HG02642 (cell line): ENCODE data around the gene CDC73.
"Not testable (repeated sequence)": the region's sequence is repeated elsewhere in the genome, so short reads cannot be mapped to it uniquely, and the experiment has no call there.

Experiments
- ATAC-seq: cut with Tn5 transposase; IDR thresholded peaks from one replicate; pipeline ENCODE4 v1.9.1; 2021; ENCODE audit warnings: mild to moderate bottlenecking; ENCODE audit not compliant: unreplicated experiment, poor library complexity

Gene CDC73

DNA sequence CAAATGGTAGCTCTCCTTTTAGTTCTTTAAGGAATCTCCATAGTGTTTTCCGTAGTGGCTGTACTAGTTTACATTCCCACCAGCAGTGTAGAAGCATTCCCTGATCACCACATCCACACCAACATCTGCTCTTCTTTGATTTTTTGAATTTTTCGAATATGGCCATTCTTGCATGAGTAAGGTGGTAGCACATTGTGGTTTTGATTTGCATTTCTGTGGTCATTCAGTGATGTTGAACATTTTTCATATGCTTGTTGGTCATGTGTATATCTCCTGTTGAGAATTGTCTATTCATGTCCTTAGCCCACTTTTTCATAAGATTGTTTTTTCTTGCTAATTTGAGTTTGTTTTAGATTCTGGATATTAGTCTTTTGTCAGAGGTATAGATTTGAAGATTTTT is 149.2 kb downstream of the CDC73 start:
- ATAC-seq: peak; percentile 92

DNA sequence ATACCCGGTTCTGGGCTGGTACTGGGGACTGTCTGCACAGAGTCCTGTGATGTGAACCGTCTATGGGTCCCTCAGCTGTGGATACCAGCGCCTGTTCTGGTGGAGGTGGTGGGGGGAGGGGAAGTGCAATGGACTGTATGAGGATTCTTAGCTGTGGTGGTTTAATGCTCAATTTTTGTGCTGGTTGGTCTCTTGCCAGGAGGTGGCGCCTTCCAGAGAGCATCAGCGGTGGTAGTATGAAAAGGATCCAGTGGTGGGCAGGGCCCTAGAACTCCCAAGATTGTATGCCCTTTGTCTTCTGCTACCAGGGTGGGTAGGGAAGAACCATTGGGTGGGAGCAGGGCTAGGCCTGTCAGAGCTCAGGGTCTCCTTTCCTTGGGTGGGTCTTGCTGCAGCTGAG is 153.9 kb downstream of the CDC73 start:
- no peak for ATAC-seq

DNA sequence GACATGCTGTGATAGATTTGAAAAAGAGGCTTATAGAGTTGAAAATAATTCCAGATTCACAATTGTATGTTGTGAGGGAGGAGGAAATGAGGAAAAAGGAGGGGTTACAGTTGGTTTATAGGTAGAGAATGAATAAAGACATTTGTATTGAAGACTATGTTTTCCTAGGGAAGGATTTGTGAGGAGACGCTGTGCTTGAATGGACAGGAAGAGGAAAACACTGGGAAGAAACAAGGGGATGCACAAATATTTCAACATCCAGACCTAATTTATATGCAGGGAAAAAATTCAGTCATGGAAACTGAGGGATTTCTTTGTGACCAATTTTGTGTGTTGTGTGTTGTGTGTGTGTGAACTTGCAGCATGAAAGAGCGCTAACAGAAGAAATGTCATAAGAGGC is 157.1 kb downstream of the CDC73 start:
- ATAC-seq: no peak

DNA sequence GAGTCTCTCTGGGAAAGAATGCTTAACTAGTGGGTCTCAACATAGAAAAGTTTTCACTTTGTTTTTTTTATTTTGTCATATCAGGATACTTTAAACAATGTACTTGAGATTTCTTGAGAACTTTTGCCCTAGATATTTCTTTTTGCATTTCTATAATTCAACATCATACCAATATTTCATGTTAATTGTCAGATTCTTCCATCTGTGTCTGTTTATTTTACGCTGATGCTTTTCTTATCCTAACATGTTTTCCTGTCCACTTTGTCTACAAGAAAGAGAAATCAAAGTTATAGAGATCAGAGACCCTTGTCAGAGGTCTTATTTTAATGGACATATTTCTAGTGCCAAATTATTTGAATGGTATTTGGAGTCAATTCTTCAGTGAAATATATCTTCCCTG is 160.1 kb downstream of the CDC73 start:
- no peak for ATAC-seq

DNA sequence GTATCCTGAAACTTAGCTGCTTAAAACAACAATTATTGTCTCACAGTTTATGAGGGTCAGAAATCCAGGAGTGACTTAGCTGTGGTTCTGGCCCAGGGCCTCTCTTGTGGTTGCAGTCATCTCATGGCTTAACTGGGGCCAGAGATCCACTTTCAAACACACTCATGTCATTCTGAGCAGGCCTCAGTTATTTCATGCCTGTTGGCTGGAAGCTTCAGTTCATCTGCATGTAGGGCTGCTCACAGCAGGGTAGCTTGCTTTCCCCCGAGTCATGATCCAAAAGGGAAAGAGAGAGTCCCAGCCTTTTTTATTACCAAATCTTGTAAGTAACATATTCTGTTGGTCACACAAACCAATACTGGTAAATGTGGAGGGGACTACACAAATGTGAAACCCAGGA is 161.2 kb downstream of the CDC73 start:
- ATAC-seq: no peak

DNA sequence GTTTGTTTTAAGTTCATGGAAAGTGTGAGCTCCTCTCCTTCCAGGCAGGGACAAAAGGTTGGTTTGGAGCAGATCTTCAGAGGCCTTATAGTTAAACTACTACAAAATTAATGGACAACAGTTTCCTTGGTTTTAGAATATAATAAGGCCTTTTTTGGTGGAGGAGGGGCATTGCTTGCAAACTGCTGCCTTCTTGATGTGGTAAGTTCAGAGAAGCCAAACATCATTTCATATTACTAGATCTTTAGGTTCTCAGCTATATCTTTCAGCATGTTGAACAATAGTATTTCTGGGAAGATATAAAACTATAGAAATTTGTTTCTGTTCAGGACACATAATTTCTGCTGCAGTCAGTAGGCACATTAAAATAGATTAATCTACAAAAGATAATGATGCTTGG is 162.4 kb downstream of the CDC73 start:
- no peak for ATAC-seq

DNA sequence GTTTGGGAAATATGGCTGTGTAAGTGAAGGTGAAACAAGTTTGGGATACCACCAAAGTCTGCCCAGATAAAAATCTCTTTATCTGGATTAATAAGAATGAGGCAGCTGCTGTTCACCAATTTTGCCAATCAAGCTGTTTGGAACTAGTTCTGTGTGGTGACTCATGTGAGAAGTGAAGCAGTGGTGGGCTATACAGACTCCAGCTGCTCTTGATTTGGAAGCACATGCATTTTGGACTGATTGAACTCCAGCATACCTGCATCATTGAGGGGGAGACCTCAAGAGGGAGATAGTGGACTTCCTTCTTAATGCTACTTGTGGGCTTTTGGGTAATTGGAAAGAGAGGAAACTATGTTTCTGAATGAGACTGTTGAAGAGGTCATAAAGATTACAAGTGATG is 163.8 kb downstream of the CDC73 start:
- no peak for ATAC-seq

DNA sequence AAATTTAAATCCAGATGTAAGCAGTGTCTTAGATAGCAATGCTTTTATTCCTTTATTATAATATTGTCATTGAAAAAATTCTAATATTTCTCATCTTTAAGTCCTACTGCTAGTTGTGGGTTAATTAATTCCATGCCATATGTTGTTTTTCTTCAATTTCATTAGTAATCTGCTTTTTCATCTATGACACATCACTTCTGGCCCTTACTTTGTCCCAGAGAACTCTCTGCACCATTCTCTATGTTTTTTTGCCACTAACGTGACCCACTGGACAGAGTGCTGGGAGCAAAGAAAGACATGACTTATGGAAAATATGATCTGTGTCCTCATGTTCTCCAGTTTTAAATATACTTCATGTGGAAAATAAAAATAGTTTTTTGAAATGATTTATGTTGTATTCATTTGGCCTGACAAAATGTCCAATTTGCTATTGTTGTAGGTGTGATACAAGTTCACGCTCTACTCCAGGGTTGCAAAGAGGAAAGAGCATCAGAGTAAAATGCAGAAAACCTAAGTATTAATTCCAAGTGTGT is 166.8 kb downstream of the CDC73 start:
- ATAC-seq: not testable (repeated sequence)

DNA sequence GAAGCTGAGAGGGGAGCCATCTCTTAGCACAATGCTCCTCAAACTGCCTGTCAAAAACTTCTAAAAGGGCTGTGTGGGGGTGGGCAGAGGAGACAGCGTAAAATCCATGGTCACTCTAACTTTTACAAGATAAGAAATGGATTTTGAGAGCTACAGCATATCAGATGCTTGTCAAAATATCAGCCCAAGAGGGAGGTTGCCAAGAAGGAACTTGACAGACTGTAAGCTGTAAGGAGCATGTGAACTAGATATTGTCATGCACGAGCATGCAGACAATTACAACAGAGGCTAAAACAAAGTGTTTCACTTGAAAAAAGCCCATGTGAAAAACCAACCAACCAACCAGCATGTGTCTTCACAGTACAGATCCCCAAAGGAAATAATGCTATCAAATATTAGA is 171.9 kb downstream of the CDC73 start:
- ATAC-seq: no peak

DNA sequence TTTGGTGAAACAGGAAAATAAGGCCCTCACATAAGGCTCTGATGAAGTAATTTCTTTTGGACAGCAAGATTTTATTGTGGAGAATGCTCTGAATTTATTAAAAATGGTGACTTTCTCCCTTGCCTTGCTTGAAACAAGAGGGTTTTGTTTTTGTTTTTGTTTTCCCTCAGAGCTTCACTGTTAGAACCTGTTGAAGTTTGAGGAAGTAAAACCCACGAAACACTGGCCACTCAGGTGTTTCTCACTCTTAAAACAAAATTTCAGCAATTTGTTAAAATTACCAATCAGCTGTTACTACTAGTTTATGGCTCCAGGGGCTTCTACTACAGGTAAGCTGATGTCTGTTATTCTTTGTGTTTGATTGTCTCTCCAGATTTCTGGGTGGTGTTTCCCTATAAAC is 177.2 kb downstream of the CDC73 start:
- ATAC-seq: peak; percentile 54

DNA sequence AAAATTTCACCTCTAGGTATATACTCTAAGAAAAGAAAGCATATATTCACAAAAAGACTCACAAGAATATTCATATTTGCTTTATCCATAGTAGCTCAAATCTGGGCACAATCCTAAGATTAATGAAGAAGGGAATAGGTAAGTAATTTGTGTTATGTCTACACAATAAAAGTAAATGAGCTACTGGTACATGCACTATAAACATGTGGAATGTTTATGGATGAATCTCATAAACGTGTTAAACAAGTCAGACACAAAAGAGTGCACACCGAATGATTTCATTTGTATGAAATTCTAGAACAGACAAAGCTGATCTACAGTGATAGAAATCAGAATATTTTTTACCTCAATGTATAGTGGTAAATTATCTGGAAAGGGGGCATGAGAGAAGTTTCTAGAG is 179.9 kb downstream of the CDC73 start:
- no peak for ATAC-seq

DNA sequence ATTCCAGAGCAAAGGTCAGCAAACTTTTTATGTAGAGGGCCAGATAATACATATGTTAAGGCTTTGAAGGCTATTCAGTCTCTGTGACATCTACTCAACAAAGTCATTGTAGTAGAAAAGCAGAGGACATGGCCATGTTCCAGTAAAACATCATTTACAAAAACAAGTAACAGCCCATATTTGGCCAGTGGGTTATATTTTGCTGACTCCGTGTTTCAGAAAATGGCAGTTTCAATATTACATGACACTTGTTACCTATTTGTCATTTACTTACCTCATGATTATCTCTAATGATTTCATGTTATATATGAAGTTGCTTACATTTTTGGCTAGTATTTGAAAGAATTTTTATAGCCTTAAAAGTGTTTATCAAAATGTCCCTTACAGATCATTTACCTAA is 182.0 kb downstream of the CDC73 start:
- ATAC-seq: no peak
